HG02759 (cell line): ENCODE data around the gene UNC13D.
"Not testable (repeated sequence)": the region's sequence is repeated elsewhere in the genome, so short reads cannot be mapped to it uniquely, and the experiment has no call there.

Source experiments
- ATAC-seq: cut with Tn5 transposase; IDR thresholded peaks from one replicate; pipeline ENCODE4 v1.9.1; 2021; ENCODE audit warnings: mild to moderate bottlenecking, moderate library complexity; ENCODE audit not compliant: unreplicated experiment

UNC13D gene

DNA sequence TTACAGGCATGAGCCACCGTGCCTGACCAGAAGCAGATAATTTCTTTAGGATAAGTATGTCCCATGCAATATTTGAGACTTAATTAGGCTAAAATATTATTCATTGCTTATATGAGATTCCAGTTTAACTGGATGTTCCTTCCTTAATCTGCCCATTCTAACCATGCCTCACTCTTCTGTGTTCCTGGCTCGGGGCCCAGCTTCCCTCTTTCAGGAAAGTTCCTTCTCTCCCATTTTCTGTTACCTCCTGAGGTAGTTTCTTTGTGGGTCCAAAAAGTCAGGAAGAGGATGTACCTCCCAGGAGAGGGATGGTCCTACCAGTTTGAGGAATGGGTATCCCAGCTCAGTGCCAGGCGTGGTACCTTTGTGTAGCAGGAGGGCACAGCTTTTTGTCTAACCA lies 36.3 kb downstream of the UNC13D start:
- ATAC-seq = no peak

- no peak for ATAC-seq
Measured at GRCh38 chr17:75806822-75807500, 37.2 kb downstream of the UNC13D start.

GRCh38 chr17:75803883-75804282 lies 40.3 kb downstream of the UNC13D start:
- ATAC-seq = no peak

GRCh38 chr17:75799402-75799801 lies 44.8 kb downstream of the UNC13D start:
- no peak for ATAC-seq

- ATAC-seq = no peak
Measured at GRCh38 chr17:75795820-75796607, 48.2 kb downstream of the UNC13D start.

GRCh38 chr17:75793460-75793859 lies 50.7 kb downstream of the UNC13D start:
- ATAC-seq = no peak

GRCh38 chr17:75791254-75791653 lies 53.0 kb downstream of the UNC13D start:
- ATAC-seq = no peak

DNA sequence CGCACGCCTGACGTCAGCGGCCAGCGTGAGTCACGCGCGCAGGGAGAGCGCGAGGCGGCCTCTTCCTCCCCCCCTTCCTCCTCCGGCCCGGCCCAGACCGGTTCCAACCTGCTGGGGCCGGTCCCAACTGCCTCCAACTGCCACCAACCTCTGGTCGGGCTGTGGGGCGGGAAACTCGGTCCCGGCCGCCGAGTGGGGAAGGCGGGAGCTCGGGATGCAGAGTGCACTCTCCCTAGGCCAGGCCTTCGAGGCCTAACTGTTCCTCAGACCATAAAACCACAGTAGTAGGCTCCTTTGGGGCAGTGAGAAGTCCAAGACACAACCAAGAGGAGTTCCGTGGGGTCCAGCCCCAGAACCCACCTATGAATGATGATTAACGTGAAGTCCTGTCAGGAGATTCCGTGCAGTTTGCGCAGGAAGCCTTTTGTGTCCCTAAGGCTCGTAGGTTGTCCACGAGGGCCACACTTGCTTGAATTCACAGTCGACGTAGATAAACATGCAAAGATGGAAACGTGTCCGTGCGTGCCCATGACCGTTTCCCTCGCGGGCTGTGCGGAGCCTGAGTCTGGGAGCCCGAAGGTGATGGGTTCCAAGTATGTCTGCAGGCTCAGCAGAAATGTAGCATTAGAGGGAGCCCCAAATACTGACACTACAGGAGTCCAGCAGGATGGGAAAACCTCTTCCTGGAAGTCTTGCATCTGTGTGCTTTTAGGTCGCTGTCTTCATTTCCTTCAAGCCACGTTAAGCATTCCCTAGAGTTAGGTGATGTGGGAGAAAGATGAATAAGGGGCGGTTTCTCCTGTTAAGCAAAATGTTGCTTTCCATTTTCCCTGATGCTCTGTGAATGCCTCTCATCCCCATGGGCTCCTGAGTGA lies 59.0 kb downstream of the UNC13D start:
- ATAC-seq = peak; percentile 78

GRCh38 chr17:75784473-75785015 lies 59.7 kb downstream of the UNC13D start, which contains the start of gene UNK:
UNK (plus strand) TSS chr17:75784806; CDS start chr17:75784881, 75 bp downstream.
- ATAC-seq = peak; percentile 64

DNA sequence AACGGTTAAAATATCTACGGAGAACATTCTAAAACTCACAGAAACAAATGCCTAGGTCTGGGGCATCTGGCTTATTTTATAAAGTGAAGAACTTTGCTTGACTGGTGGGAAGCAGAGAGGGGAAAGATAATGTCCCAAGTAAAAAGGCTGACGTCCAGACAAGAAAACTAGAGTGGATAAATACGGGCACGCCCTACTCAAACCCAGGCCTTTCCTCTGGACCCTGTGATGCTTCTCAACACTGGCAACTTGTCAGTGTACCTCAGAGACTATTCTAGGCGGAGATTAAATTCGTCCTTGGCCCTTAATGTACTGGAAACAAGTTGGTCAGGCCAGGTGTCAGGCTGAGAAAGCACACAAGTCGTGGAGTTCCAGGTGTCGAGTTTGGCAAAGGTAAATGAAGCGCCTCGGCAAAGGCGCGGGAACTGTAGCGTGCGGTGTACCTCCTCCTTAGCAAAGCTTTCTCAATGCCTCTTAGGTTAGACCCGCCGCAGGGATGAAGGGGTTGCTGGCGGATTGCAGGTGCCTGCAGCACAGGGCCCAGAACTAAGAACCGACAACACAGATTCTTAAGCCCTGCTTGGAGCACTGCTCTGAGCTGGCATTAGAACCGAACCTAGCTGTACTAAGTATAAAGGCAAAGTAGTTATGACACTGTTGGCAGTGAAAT lies 60.3 kb downstream of the UNC13D start:
- no peak for ATAC-seq

GRCh38 chr17:75783069-75783783 lies 61.0 kb downstream of the UNC13D start:
- ATAC-seq = no peak

DNA sequence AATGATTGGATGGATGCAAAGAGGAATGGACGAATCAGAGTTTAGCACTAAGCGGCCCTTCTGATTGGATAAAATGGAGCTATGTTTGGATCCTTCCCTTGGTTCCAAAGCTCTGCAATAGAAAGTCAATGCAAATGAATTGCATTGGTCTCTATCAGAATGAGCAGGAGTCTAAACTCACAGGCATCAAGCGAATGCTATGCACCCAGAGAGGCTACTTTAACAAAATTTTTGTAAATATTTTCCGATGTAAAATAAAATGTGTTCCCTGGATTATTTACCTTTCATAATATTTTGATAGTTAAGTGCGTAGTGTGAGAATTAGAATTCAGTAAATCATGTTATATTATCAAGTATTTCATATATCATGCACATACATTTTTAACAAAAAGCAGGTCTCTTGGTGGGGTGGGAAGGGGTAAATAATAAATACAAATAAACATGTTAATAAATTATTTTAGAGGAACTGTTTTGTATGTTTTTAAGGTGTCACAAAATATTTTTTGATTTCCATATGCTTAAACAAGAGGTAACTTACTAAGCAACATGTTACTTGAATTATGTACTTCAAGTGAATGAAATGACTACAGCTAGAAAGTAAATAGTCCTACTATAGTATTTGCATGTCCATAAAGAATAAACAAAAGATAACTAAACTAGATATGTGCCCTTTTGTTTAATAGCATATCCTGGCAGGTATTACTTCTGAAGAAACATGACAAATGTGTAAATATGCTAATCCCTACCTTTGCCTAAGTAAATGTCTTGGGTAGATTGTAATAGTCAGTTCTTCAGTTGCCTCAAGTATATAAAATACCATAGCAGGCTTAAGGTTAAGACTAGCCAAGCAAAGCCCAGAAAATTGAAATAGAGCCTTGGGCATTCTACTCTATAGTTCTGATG lies 64.0 kb downstream of the UNC13D start:
- no peak for ATAC-seq

GRCh38 chr17:75779250-75779986 lies 64.8 kb downstream of the UNC13D start:
- ATAC-seq = peak; percentile 68

DNA sequence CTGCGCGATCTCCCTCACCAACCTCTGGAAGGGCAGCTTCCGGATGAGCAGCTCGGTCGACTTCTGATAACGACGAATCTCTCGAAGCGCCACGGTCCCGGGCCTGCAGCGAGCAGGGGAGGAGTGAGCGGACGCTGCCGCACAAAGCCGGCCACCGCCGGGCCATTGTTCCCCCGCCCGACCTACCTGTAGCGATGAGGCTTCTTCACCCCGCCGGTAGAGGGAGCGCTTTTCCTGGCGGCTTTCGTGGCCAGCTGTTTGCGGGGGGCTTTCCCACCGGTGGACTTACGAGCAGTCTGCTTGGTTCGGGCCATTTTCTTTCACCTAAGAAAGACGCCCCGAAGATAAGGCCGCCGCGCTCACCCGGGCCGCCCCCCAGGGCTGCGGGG lies 65.3 kb downstream of the UNC13D start:
- peak; percentile 21 for ATAC-seq

GRCh38 chr17:75778066-75778860 lies 65.9 kb downstream of the UNC13D start:
- not testable (repeated sequence) for ATAC-seq

DNA sequence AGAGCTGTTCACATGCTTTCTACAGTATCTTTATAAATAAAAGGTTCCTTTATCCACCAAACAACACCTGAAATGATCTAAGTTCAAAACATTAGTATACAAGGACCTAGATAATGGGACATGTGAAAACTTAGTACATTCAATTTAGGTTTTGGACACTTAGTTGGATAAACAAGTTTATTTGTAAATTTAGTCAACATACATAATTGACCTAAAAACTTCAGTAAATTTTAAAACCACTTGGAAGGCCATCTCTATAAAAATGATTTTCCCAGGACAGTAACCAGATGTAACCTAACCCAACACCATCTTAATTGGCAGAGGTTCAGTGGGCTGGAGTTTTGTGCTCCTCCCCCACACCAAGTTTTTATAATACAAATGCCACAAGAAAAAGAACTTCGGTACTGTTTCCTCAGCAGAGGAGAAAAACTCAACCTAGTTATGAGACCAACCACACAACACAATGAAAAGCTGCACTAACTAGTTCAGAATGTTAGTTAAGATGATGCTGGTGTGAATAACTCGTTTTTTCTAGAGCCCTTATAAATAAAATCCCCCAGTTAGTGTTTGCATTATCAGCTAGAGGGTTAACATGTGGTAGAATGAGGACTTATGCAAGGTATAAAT lies 66.8 kb downstream of the UNC13D start:
- ATAC-seq = no peak
